GOT3 (cell line): ENCODE data around the gene SPATA13.

Experiments
- DNase-seq: peaks from one replicate; lab custom pipeline; 2025; ENCODE audit warnings: mixed read lengths; lab: John Stamatoyannopoulos, UW

The SPATA13 gene

GRCh38 chr13:24141333-24141910 is 19.1 kb upstream of the SPATA13 start:
- no peak for DNase-seq

DNA sequence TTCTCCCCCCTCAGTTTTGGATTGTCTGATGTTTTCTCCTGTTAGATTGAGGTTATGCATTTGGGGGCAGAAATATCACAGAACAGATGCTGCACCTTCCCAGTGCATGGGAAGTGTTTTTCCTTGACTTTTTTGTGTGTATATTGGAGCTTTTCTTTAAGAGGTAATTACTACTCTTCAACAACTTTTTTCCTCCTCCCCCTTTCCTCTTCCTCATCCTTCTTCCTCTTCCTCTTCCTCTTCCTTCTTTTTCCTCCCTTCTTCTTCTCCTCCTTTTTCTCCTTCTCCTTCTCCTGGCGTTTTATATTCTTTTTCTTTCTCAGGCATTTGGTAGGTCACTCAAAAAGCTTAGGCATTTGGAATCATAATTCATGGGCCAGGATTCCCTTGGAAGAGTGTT is 18.1 kb upstream of the SPATA13 start:
- DNase-seq: no peak

DNA sequence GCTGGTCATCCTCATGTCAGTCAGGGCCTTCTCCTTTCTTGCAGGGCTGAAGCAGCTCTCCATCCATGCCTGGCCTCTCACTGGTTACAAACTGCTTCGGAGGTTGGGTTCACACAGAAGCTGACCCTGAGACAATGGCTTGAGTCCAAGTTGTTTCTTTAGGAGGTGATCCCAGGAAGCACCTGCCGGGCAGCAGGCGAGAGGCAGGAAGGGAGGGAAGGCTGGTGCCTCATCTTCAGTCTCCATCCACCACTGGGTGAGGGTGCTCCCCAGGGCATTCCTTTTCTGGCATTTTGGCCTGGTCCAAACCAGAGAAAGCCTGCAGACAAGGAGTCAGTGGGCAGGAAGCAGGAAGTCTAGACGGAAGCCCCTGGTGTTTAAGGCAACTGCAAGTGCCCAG is 17.6 kb upstream of the SPATA13 start:
- DNase-seq: no peak

- no peak for DNase-seq
These were observed 15.3 kb upstream of the SPATA13 start for GRCh38 chr13:24145240-24145639.

- DNase-seq: no peak
These were observed 14.8 kb upstream of the SPATA13 start for GRCh38 chr13:24145674-24146073.

DNA sequence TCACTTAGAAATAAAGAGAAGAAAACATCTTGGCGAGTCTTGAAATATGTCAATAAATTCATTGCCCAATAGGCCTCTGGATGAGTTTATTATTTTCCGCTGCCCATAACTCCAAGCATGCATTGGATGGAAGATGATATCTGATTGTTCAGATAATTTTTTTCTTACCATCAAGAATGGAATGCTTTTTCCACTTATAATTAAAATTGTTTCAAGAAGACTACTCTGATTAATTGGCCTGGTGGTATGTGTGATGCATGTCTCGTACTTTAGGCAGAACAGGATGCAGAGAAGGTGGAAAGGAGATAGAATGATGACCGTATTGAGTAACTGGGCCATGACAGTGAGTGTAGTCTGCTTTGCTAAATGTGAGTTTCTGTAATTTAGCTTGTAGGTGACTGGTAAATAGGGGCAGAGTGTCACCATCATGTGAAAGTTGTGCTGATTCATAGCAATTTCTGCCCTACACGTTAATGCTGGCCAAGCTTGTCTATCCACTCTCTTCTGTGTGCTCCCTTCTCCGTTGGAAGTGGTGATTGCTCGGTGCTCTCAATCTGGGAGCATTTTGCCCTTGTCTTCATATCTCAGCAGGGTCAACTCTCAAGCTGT is 13.5 kb upstream of the SPATA13 start:
- no peak for DNase-seq

DNA sequence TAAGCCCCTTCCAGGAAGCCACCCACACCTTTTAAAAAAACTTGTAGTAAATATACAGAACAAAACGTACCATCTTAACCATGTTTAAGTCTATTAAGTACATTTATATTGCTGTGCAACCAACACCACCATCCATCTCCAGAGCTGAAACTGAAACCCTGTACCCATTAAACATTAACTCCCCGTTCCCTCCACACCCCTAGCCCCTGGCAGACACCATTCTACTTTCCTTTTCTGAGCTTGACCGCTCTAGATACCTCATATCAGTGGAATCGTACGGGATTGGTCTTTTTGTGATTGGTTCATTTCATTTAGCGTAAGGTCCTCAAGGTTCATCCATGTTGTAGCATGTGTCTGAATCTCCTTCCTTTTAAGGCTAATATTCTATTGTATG is 13.0 kb upstream of the SPATA13 start:
- DNase-seq: no peak

GRCh38 chr13:24148414-24149235 is 11.9 kb upstream of the SPATA13 start:
- peak; percentile 53 for DNase-seq

- no peak for DNase-seq
These were observed 11.1 kb upstream of the SPATA13 start for GRCh38 chr13:24149246-24150032.

- no peak for DNase-seq
These were observed 9.9 kb upstream of the SPATA13 start for GRCh38 chr13:24150572-24150971.

DNA sequence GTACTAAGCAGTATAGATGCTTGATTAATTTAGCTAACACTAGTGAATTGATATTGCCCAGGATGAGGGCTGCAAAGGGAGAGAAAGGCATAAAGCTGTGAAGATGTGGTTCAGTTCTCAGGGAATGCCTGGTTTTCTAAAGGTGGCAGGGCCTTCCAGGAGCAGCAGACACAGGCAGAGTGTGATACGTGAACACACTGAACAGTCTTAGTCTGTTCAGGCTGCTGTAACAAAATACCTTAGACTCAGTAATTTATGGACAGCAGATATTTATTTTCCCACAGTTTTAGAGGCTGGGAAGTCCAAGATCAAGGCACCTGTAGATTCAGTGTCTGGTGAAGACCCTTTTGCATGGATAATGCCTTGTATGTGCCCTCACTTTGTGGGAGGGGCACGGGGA is 8.7 kb upstream of the SPATA13 start:
- no peak for DNase-seq

DNA sequence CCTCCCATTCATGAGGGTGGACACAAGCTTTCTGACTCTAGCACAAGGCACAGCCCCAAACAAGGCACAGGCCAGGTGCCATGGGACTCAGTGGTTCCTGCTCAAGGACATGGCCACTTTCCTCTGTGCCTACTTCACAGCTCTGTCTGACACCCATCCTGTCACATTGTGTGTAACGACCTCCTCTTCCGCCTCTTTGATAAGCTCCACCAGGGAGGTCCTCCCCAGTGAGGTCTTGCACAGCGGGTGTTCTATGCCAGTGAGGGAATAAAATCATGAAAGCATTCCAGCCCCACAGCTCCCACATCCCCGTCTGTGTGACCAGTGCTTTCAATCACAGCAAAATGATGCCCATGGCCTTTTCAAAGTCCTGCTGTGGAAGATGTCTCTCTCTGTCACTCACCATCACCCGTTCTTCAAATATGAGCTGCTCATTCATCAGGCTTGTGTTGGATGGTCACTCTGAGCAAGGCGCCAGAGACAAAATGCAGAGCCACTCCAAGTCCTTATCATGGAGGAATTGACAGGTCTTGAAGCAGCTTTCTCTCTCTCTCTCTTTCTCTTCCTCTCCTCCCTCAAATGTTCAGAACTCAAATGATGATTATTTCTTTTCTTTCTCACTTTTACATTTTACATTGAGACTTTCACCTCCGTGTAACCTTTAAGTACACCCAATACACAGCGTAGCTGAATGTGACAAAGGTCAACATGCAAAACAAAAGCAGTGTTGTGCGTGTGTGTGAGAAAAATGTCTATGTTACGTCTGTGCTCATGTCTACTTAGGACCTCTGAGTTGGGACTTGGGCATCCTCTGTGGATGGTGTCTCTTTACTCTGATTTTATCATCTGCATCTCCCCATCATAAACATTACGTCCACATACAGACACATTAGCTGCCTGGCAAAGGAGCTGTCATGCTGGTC is 8.0 kb upstream of the SPATA13 start:
- no peak for DNase-seq

DNA sequence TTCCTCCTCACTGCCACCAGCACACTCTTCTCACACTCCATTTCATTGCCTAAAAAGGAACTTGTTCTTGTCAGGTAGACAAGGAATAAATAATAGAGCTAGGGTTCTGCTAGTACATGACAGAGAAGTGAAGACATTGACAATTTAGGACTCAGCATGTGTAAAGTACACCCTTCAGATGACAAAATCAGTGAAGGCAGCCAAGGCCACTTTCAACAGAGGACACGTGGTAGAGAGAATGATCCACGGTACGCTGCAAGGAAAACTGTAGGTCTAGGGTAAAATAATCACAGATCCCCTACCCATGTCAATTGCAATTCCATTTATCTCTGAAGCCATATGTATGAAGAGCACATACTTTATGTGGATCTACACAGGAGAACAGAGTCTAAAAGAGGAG is 7.2 kb upstream of the SPATA13 start:
- no peak for DNase-seq

DNA sequence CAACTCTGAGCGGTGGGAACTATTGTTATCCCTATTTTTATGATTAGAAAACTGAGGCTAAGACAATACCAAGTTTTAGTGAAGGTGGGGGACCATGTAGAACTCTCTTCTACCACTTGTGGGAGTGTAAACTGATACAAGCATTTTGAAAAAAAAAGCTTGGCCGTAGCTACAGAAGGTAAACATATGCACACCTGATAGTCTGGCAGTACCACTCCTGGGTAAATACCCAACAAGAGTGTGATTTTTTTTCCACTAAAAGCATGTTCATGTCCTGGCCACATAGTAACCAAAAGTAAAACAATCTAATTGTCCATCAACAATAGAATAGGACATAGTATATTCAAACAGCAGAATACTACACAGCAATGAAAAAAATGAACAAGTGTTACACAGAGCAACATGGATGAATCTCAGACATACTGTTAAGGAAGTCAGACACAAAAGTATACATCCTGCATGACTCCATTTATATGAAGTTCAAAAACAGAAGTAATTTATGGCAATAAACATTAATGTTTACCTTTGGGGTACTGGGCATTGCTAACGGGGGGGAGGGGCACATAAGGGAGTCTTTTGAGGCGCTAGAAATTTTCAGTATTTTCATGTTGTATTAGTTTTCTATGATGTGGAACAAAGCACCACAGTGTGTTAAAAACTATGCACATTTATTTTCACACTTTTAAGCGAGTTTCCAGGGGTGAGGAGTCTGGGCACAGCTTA is 6.4 kb upstream of the SPATA13 start:
- no peak for DNase-seq

- no peak for DNase-seq
These were observed 1.2 kb upstream of the SPATA13 start for GRCh38 chr13:24159357-24159756.

- DNase-seq: no peak
These were observed 673 bp downstream of the SPATA13 start for GRCh38 chr13:24161010-24161775.

DNA sequence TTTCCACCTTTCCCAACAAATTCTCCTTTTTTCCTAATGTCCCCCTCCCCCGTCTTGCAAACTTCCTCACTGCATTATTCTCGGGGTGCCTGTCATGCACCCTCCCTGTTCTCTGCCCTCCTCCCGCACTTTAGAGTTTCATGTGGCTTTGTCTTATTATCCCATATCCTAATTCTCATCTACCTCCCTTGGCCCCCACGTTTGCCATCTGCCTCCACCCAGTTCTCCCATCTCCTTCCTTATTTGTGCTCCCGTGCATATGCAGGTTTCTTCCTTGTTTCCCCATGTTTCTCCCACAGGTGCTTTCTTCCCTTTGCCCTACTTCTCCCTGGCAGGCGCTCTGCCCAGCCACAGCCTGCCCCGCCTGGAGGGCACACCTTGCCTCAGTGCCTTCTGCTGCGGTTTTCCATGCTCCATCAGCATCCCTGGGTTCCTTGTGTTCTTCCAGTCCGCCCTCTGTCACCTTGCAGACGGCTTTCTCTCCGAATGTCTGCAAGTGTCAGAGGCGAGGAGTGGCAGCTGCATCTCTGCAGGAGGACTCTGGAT is 1.5 kb downstream of the SPATA13 start:
- DNase-seq: no peak

DNA sequence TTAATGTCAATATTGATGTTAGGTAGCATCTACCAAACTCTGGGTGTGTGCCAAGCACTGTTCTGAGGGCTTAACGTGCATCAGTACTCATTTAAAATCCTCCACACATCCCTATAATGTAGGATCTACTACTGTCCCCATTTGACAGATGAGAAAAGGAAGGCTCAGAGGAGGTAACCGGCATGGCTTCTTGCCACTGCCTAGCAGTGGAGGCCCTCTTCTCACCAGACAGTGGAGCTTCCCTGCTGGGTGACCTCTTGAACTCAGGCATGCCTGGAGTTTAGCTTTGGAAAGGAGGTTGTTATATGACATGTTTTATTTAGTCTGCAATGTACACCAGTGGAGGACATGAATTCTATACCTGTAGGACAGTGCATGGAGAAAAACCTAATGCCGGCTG is 2.1 kb downstream of the SPATA13 start:
- no peak for DNase-seq

- no peak for DNase-seq
These were observed 5.2 kb downstream of the SPATA13 start for GRCh38 chr13:24165746-24166145.

DNA sequence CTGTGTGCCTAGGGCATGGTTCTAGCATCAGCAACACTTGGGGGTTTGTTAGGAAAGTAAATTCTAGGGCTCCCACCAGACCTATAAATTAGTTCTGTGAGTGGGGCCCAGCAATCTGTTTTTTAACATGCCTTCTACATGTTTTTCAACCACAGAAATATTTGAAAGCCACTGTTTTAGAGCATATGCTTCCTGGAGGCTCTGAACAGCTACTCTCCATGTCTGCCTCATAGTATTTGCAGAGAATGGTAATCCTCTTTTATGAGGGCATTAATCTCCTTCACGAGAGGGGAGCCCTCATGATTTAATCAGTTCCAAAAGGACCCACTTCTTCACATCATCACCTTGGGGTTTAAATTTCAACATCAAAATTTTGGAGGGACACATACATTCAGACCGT is 6.0 kb downstream of the SPATA13 start:
- DNase-seq: no peak
